ENCODE results near the gene FAF2.
A peak's percentile ranks its signal among the peaks of the same experiment; 100 is the strongest.
"Not testable (repeated sequence)": the region's sequence is repeated elsewhere in the genome, so short reads cannot be mapped to it uniquely, and the experiment has no call there.

FAF2 gene

DNA sequence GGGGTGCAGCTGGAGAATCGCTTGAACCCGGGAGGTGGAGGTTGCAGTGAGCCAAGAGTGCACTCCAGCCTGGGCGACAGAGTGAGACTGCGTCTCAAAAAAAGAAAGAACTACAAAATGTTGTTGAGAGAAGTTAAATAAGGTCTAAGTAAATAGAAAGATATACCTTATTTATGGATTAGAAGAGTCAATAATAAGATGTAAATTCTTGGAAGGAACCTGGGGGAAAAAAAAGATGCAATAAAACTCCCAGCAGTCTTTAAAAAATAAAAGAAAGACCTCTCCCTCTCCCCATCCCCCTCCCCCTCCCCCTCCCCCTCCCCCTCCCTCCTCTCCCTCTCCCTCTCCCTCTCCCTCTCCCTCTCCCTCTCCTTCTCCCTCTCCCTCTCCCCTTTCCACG, 15.5 kb upstream of the FAF2 start:
- Mint-ChIP-seq H3K9me3 (no peaks in the 10 kb centered on the region), H3K4me1 (ENCODE audit: low read depth) (peaks cover 10% of the 10 kb centered on the region), H3K27ac (no peak overlapping the region), H3K4me3 (no peak overlapping the region), H3K27me3 (ENCODE audit: low read depth) (no peaks in the 10 kb centered on the region), H3K36me3 (ENCODE audit: low read depth) (no peaks in the 10 kb centered on the region)

DNA sequence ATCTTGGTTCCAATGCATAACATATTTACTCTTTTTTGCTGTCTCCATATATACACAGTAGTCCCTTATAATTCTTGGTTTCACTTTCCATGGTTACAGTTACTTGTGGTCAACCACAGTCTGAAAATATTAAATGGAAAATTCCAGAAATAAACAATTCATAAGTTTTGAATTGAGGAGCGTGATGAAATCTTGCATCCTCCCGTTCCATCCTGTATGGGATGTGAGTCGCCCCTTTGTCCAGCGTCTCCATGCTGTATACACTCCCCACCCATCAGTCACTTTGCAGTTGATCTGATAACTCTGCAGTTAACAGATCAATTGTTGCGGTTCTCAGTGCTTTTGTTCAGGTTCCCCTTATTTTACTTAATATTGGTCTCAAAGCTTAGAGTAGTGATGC, 11.5 kb upstream of the FAF2 start:
- Mint-ChIP-seq H3K27ac (peak overlapping the region; percentile 13), H3K9me3 (no peaks in the 10 kb centered on the region), H3K36me3 (ENCODE audit: low read depth) (no peaks in the 10 kb centered on the region), H3K4me3 (peak overlapping the region; percentile 60), H3K27me3 (ENCODE audit: low read depth) (peaks cover 6% of the 10 kb centered on the region), H3K4me1 (ENCODE audit: low read depth) (peaks cover 10% of the 10 kb centered on the region)

DNA sequence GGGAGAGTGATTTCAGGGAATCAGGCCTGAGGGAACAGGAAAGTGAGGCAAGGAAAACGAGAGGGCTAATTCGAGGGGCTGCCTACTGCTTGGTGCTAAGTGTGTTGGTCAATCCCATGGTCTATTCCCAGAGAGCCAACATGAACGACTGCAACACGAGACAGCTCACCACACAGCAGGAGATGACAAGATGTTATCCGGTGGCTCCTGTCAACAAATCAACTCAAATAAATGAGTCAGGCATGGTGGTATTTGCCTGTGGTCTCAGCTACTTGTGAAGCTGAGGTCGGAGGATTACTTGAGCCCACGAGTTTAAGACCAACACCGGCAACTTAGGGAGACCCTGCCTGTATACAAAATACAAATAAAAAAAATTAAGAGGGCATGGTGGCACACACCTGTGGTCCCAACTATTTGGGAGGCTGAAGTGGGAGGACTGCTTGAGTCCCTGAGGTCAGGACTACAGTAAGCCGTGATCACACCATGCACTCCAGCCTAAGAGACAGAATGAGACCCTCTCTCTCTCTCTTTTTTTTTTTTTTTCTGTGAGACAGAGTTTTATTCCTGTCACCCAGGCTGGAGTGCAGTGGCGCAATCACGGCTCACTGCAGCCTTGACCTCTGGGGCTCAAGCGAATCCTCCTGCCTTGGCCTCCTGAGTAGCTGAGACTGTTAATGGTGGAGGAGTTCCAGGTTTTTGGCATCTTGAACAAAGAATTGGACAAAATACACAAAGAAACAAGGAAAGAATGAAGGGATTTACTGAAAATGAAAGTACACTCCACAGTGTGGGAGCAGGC, 9.0 kb upstream of the FAF2 start:
- Mint-ChIP-seq H3K27ac (no peak overlapping the region), H3K9me3 (no peaks in the 10 kb centered on the region), H3K4me3 (no peak overlapping the region), H3K4me1 (ENCODE audit: low read depth) (peaks cover 13% of the 10 kb centered on the region), H3K36me3 (ENCODE audit: low read depth) (no peaks in the 10 kb centered on the region), H3K27me3 (ENCODE audit: low read depth) (peaks cover 14% of the 10 kb centered on the region)

DNA sequence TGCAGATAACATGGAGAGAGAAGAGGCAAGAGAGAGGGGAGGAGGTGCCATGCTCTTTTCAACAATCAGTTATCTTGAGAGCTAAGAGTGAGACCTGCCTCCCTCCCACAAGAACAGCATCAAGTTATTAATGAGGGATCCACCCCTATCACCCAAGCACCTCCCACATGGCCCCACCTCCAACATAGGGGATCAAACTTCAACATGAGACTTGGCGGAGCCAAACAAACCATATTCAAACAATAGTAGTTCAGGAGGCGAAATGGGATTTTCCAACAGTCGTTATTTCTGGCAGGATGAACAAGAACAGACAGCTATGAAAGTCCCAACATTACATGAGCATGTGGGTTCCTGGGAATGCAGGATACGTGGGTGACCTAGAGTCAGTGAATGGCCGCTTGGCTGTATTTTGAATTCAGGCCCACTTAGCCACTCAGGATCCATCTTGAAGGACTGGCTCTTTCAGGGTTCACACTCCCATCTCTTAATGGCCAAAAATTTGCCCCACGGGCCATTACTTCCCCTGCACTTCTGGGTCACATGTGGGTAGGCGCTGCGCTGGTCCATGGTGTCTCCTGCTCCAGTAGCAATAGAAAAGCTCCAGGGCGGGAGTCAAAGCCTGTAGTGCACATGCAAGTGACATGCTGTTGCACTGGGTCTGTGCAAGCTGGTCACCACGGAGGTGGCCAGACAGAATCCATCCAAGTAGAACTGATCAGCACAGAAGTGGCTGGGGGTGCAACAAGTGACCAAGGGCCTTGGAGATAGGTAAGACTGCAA, 7.1 kb upstream of the FAF2 start:
- Mint-ChIP-seq H3K27ac (no peak overlapping the region), H3K36me3 (ENCODE audit: low read depth) (no peaks in the 10 kb centered on the region), H3K4me1 (ENCODE audit: low read depth) (peaks cover 15% of the 10 kb centered on the region), H3K27me3 (ENCODE audit: low read depth) (peaks cover 14% of the 10 kb centered on the region), H3K4me3 (no peak overlapping the region), H3K9me3 (no peaks in the 10 kb centered on the region)

DNA sequence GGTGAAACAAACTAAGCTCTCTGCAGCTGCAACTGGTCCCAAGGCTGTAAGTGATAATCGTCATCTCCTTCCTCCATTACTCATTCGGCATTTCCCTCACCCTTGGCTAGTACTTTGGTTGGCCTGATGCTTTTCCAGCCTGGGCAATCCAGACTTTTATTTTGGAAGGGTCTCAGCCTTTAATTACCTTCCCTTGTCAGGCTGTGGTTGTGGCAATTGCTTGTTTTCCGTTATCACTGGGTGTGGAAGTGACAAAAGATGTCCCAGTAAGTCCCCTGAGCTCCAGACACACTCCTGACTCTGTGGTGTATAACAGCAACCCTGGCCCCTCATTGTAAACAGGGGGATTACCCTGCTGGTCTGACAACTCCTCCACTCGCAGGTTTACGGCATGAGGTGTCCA, 6.3 kb upstream of the FAF2 start:
- H3K4me3 Mint-ChIP-seq: no peak overlapping the region
- no peak overlapping the region for H3K27ac Mint-ChIP-seq
- peaks cover 15% of the 10 kb centered on the region for H3K27me3 Mint-ChIP-seq (ENCODE audit: low read depth)
- peaks cover 13% of the 10 kb centered on the region for H3K4me1 Mint-ChIP-seq (ENCODE audit: low read depth)
- H3K36me3 Mint-ChIP-seq (ENCODE audit: low read depth): no peaks in the 10 kb centered on the region
- no peaks in the 10 kb centered on the region for H3K9me3 Mint-ChIP-seq

DNA sequence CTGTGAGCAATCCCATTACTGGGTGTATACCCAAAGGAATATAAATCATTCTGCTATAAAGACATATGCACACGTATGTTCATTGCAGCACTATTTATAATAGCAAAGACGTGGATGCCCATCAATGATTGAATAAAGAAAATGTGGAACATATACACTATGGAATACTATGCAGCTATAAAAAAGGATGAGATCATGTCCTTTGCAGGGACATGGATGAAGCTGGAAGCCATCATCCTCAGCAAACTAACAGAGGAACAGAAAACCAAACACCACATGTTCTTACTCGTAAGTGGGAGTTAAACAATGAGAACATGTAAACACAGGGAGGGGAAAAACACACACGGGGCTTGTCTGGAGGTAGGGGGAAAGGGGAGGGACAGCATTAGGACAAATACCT, 5.3 kb upstream of the FAF2 start:
- not testable (repeated sequence) for H3K27ac Mint-ChIP-seq; H3K4me3 Mint-ChIP-seq; H3K9me3 Mint-ChIP-seq; H3K36me3 Mint-ChIP-seq (ENCODE audit: low read depth)
- peaks cover 17% of the 10 kb centered on the region for H3K27me3 Mint-ChIP-seq (ENCODE audit: low read depth)
- peaks cover 13% of the 10 kb centered on the region for H3K4me1 Mint-ChIP-seq (ENCODE audit: low read depth)

DNA sequence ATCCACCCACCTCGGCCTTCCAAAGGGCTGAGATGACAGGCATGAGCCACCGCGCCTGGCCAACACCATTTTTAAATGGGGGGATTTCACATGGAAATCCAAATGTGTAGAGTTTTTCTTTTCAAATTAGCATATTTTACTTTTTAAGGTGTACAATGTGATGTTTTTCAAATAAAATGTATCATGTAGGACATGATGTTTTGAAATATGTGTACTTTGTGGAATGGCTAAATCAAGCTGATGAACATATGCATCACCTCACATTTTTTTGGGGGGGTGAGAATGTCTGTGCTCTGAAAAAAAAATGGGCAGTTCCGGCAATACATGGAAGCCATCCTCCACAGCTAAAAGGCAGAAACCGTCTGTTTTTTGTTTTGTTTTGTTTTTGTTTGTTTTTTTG, 3.4 kb upstream of the FAF2 start:
- Mint-ChIP-seq H3K27ac (no peak overlapping the region), H3K4me1 (ENCODE audit: low read depth) (peaks cover 20% of the 10 kb centered on the region), H3K36me3 (ENCODE audit: low read depth) (peaks cover 5% of the 10 kb centered on the region), H3K9me3 (no peaks in the 10 kb centered on the region), H3K4me3 (no peak overlapping the region), H3K27me3 (ENCODE audit: low read depth) (peaks cover 17% of the 10 kb centered on the region)

DNA sequence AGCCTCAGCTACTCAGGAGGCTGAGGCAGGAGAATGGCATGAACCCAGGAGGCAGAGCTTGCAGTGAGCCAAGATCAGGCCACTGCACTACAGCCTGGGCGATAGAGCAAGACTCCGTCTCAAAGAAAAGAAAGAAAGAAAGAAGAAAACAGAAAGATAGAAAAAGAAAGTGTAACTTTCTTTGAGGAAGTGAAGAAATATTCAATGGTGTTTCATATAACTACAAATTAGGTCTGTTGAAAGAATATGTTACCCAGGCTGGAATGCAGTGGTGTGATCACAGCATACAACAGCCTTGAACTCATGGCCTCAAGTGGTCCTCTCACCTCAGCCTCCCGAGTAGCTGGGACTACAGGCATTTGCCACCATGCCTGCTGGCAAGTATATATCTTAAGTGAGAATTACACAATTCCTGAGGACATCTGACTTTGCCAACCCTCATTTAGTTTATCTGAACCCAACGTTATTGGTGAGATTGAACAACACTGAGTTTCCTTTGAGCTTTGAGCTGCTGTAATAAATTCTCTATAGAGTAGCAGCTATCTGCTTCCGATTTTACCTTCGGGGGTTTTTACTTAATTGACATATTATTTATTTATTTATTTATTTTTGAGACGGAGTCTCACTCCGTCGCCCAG, 2.0 kb upstream of the FAF2 start:
- peak overlapping the region; percentile 69 for H3K4me3 Mint-ChIP-seq
- no peak overlapping the region for H3K27ac Mint-ChIP-seq
- H3K36me3 Mint-ChIP-seq (ENCODE audit: low read depth): peaks cover 5% of the 10 kb centered on the region
- H3K9me3 Mint-ChIP-seq: no peaks in the 10 kb centered on the region
- H3K27me3 Mint-ChIP-seq (ENCODE audit: low read depth): peaks cover 11% of the 10 kb centered on the region
- peaks cover 25% of the 10 kb centered on the region for H3K4me1 Mint-ChIP-seq (ENCODE audit: low read depth)

DNA sequence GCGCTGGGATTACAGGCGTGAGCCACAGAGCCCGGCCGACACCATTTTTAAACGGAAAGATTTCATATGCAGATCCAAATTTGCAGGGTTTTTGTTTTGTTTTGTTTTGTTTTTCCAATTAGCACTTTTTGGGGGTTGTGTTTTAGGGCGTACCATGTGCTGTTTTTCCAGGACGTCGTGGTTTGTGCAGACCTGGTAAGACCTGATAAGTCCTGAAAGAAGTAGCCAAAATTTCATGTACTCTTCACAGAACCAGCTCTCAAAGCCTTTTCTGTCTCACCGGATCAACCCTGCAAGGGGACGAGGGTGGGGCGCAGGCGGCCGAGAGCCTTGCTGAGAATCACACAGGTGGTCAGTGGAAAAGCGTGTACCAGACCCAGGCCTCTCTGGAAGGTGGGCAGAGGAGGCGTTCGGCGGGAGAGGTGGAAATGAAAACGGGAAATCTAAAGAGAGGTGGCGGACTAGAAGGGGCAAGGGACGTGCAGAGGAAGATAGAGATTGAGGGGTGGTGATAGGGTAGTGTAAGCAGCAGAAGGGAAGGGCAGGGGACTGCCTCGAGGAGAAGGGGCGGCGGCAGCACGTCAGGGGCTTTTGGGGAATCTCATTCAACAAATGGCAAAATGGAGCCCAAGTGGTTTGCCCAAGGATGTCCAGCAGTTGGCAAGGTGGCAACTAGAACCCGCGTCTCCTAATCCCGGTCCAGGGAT, 1.1 kb upstream of the FAF2 start:
- H3K36me3 Mint-ChIP-seq (ENCODE audit: low read depth): peaks cover 5% of the 10 kb centered on the region
- H3K4me3 Mint-ChIP-seq: peak overlapping the region; percentile 100
- H3K27me3 Mint-ChIP-seq (ENCODE audit: low read depth): peaks cover 10% of the 10 kb centered on the region
- peak overlapping the region; percentile 97 for H3K27ac Mint-ChIP-seq
- H3K9me3 Mint-ChIP-seq: no peaks in the 10 kb centered on the region
- H3K4me1 Mint-ChIP-seq (ENCODE audit: low read depth): peaks cover 22% of the 10 kb centered on the region

DNA sequence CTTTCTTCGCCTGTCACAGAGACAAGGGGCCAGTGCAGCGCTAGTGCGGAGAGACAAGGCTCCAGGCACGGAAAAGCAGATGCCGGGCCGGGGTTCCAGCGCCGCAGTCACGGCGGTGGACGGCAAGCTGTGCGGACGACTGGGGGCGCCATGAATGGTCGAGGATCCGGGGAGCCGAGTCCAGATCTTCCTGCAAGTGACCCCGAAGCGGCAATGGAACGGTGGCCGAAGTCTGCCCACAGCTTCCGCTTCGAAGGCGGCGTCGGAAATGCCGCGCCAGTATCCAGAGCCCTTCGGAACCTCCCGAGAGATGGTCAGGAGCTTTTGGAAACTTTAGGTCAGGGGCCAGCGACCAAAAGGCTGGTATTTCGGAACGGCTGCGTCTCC, 601 bp upstream of the FAF2 start:
- Mint-ChIP-seq H3K27me3 (ENCODE audit: low read depth) (peaks cover 8% of the 10 kb centered on the region), H3K9me3 (no peaks in the 10 kb centered on the region), H3K27ac (peak overlapping the region; percentile 97), H3K36me3 (ENCODE audit: low read depth) (peaks cover 7% of the 10 kb centered on the region), H3K4me1 (ENCODE audit: low read depth) (peaks cover 24% of the 10 kb centered on the region), H3K4me3 (peak overlapping the region; percentile 100)

DNA sequence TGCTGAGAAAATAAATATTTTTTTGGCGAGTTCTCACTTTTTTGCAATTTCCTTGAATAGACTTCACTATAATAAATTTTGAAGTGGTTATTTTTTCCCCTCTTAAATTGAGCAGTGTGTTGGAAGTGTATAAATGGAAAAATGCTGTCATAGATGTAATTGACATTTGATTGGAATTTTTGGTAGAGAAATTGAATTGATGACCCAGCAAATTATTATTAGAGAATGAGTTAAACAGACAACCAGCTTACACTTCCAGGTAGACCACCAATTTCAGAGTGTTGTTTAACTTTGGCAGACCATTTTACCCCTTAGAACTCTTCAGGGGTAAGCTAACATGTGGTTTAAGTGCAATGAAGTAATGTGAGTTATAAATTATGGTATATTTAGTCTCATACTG, 1.9 kb downstream of the FAF2 start:
- Mint-ChIP-seq H3K27me3 (ENCODE audit: low read depth) (peaks cover 3% of the 10 kb centered on the region), H3K27ac (no peak overlapping the region), H3K9me3 (no peaks in the 10 kb centered on the region), H3K36me3 (ENCODE audit: low read depth) (peaks cover 15% of the 10 kb centered on the region), H3K4me1 (ENCODE audit: low read depth) (peaks cover 26% of the 10 kb centered on the region), H3K4me3 (no peak overlapping the region)

DNA sequence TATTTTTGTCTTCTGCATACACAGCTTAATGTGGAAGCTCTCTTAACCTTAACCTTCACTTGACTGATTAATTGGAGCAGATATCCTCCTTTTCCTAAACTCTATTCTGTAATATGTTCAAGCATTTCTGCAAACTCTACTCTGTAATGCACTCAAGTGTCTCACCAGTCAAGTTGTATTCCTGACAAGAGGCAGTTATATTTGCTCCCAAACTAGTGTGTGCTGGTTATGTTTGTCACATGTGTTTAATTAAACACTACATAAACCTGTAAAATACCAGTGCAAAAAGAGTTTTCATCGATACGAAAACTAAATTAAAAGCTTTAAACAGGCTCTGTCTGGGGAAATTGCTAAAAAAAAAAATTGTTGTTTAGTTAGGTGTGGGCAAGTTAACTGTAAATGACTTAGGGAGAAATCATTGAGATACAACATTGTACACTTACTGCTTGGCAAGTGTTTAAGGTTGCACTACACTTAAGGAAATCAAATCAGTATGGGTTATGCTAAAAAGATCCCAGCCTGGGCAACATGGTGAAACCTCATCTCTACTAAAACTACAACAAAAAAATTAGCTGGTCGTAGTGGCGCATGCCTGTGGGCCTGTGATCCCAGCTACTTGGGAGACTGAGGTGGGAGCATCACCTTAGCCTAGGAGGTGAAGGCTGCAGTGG, 6.7 kb downstream of the FAF2 start:
- Mint-ChIP-seq H3K4me3 (no peak overlapping the region), H3K27me3 (ENCODE audit: low read depth) (no peaks in the 10 kb centered on the region), H3K9me3 (no peaks in the 10 kb centered on the region), H3K27ac (no peak overlapping the region), H3K4me1 (ENCODE audit: low read depth) (peaks cover 21% of the 10 kb centered on the region), H3K36me3 (ENCODE audit: low read depth) (peaks cover 24% of the 10 kb centered on the region)

DNA sequence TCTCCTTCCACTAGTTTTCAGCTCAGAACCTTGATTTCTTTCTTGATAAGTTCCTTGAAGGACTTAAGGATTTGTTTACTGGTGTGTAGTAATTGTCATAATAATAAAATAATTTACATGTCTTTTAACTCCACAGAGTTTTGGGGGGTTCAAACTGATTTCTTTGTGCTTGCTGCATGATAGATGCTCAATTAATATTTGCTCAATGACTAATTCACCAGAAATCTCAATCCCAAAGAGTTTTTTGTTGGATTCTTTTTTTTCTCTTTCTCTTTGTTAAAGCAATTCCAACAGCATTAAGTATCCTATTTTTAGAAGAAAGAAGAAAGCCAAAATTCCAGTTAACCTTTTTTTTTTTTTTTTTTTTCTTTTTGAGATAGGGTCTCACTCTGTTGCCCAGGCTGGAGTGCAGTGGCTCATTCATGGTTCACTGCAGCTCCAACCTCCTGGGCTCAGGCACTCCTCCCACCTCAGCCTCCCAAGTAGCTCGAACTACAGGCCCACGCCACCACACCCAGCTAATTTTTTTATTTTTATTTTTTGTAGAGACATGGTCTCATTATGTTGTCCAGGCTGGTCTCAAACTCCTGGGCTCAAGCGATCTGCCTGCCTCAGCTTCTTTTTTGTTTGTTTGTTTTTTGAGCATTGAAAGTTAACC, 10.8 kb downstream of the FAF2 start:
- H3K4me3 Mint-ChIP-seq: no peak overlapping the region
- H3K27me3 Mint-ChIP-seq (ENCODE audit: low read depth): no peaks in the 10 kb centered on the region
- H3K4me1 Mint-ChIP-seq (ENCODE audit: low read depth): peaks cover 18% of the 10 kb centered on the region
- no peak overlapping the region for H3K27ac Mint-ChIP-seq
- no peaks in the 10 kb centered on the region for H3K9me3 Mint-ChIP-seq
- peaks cover 25% of the 10 kb centered on the region for H3K36me3 Mint-ChIP-seq (ENCODE audit: low read depth)

Measured in T-helper 1 cell treated with Interleukin-12 subunit alpha and Interleukin-12 subunit beta and Interleukin-4 antibody, amounts not matched to agents 30 μg/mL and 1 μg/mL, for 36 hours (primary cell).